ENCODE measurements around the gene NCAN. TPM values are rescaled to one million over a fixed set of nuclear protein-coding genes. Genes with fewer than 3 reads are reported as not detected.

NCAN gene
- total and polyA plus RNA-seq, 2 of the 13 experiments (the other 11 are each of a cell fraction or from before 2014, with no cell fraction given) = not detected

GRCh38 chr19:19192078-19192882, 19.5 kb upstream of the NCAN start, which contains the start of the genes BORCS8 and RFXANK (continued):
- TF ChIP-seq HIVEP1 (CRISPR knock-in tag; IDR thresholded peaks at IDR 0.05) = peak; percentile 64; the same call in 1 of the 2 replicates
- TF ChIP-seq MAZ (IDR thresholded peaks at IDR 0.05; ENCODE audit: borderline replicate concordance, low read depth, low read length) = peak; percentile 70
- peak; percentile 55; the same call in 1 of the 2 replicates for TF ChIP-seq MAZ (CRISPR knock-in tag; IDR thresholded peaks at IDR 0.05; ENCODE audit: low read depth)
- 0 out of 2 replicates have a peak, but pooled peaks have one; percentile 52 for TF ChIP-seq U2AF2 (IDR thresholded peaks at IDR 0.05; ENCODE audit: low read depth, low read length)
- TF ChIP-seq TFDP2 (CRISPR knock-in tag; IDR thresholded peaks at IDR 0.05) = peak; percentile 63
- peak; percentile 96 for TF ChIP-seq KAT8 (CRISPR knock-in tag; IDR thresholded peaks at IDR 0.05)
- TF ChIP-seq THAP9 (CRISPR knock-in tag; IDR thresholded peaks at IDR 0.05; ENCODE audit: borderline replicate concordance) = peak; percentile 88; the same call in 1 of the 2 replicates
- TF ChIP-seq, protein P1, sequence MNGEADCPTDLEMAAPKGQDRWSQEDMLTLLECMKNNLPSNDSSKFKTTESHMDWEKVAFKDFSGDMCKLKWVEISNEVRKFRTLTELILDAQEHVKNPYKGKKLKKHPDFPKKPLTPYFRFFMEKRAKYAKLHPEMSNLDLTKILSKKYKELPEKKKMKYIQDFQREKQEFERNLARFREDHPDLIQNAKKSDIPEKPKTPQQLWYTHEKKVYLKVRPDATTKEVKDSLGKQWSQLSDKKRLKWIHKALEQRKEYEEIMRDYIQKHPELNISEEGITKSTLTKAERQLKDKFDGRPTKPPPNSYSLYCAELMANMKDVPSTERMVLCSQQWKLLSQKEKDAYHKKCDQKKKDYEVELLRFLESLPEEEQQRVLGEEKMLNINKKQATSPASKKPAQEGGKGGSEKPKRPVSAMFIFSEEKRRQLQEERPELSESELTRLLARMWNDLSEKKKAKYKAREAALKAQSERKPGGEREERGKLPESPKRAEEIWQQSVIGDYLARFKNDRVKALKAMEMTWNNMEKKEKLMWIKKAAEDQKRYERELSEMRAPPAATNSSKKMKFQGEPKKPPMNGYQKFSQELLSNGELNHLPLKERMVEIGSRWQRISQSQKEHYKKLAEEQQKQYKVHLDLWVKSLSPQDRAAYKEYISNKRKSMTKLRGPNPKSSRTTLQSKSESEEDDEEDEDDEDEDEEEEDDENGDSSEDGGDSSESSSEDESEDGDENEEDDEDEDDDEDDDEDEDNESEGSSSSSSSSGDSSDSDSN (CRISPR knock-in tag; IDR thresholded peaks at IDR 0.05) = peak; percentile 79
- peak; percentile 58; the same call in 1 of the 2 replicates for TF ChIP-seq ZNF333 (CRISPR knock-in tag; IDR thresholded peaks at IDR 0.05; ENCODE audit: borderline replicate concordance)
- TF ChIP-seq CEBPB (IDR thresholded peaks at IDR 0.05; ENCODE audit: borderline replicate concordance, low read depth, low read length) = no peak
- peak; percentile 27 for TF ChIP-seq HNRNPK (IDR thresholded peaks at IDR 0.05; ENCODE audit: low read depth, low read length, poor library complexity, severe bottlenecking)
- TF ChIP-seq DNMT1 (CRISPR knock-in tag; IDR thresholded peaks at IDR 0.05) = peak; percentile 65; the same call in 1 of the 2 replicates
- TF ChIP-seq NFKBIZ (CRISPR knock-in tag; IDR thresholded peaks at IDR 0.05) = peak; percentile 76; the same call in 1 of the 2 replicates
- TF ChIP-seq MYNN (CRISPR knock-in tag; IDR thresholded peaks at IDR 0.05; ENCODE audit: low read depth) = no peak
- TF ChIP-seq TRIM24 (CRISPR knock-in tag; IDR thresholded peaks at IDR 0.05) = no peak
- peak; percentile 84 for TF ChIP-seq ZNF280B (CRISPR knock-in tag; IDR thresholded peaks at IDR 0.05; ENCODE audit: borderline replicate concordance)
- TF ChIP-seq, protein P2, sequence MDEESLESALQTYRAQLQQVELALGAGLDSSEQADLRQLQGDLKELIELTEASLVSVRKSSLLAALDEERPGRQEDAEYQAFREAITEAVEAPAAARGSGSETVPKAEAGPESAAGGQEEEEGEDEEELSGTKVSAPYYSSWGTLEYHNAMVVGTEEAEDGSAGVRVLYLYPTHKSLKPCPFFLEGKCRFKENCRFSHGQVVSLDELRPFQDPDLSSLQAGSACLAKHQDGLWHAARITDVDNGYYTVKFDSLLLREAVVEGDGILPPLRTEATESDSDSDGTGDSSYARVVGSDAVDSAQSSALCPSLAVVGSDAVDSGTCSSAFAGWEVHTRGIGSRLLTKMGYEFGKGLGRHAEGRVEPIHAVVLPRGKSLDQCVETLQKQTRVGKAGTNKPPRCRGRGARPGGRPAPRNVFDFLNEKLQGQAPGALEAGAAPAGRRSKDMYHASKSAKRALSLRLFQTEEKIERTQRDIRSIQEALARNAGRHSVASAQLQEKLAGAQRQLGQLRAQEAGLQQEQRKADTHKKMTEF (CRISPR knock-in tag; IDR thresholded peaks at IDR 0.05) = peak; percentile 93
- TF ChIP-seq, protein P3, sequence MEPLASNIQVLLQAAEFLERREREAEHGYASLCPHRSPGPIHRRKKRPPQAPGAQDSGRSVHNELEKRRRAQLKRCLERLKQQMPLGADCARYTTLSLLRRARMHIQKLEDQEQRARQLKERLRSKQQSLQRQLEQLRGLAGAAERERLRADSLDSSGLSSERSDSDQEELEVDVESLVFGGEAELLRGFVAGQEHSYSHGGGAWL (CRISPR knock-in tag; IDR thresholded peaks at IDR 0.05) = peak; percentile 61; the same call in 1 of the 2 replicates

All from HepG2 (cell line).